Stimulated activated memory B cell treated with anti-CD40 and anti-IgM and Interleukin-4, amounts not matched to agents 10 μg/mL and 1 μg/mL and 100 μg/mL, for 72 hours (primary cell): Measurements from ENCODE around the gene ANKRD9.
"Not testable (repeated sequence)": the region's sequence is repeated elsewhere in the genome, so short reads cannot be mapped to it uniquely, and the experiment has no call there.

Source experiments
- ATAC-seq: fragments of 150-1000 bp; cut with Tn5 transposase; 2 replicates; pipeline ENCODE4 v1.10.0; 2021
- H3K27ac Mint-ChIP-seq: one replicate; pipeline ENCODE4 v1.8.0; 2022; ENCODE audit warnings: mild to moderate bottlenecking, mixed read lengths
- H3K27me3 Mint-ChIP-seq: one replicate; pipeline ENCODE4 v1.8.0; 2022; ENCODE audit warnings: mixed read lengths
- H3K36me3 Mint-ChIP-seq: one replicate; pipeline ENCODE4 v1.8.0; 2022; ENCODE audit warnings: mixed read lengths
- H3K4me1 Mint-ChIP-seq: one replicate; pipeline ENCODE4 v1.8.0; 2022; ENCODE audit warnings: mixed read lengths
- H3K4me3 Mint-ChIP-seq: one replicate; pipeline ENCODE4 v1.8.0; 2022; ENCODE audit warnings: mild to moderate bottlenecking, moderate library complexity, mixed read lengths
- H3K9me3 Mint-ChIP-seq: one replicate; pipeline ENCODE4 v1.8.0; 2022; ENCODE audit warnings: mixed read lengths

The ANKRD9 gene, protein sequence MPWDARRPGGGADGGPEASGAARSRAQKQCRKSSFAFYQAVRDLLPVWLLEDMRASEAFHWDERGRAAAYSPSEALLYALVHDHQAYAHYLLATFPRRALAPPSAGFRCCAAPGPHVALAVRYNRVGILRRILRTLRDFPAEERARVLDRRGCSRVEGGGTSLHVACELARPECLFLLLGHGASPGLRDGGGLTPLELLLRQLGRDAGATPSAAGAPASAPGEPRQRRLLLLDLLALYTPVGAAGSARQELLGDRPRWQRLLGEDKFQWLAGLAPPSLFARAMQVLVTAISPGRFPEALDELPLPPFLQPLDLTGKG

DNA sequence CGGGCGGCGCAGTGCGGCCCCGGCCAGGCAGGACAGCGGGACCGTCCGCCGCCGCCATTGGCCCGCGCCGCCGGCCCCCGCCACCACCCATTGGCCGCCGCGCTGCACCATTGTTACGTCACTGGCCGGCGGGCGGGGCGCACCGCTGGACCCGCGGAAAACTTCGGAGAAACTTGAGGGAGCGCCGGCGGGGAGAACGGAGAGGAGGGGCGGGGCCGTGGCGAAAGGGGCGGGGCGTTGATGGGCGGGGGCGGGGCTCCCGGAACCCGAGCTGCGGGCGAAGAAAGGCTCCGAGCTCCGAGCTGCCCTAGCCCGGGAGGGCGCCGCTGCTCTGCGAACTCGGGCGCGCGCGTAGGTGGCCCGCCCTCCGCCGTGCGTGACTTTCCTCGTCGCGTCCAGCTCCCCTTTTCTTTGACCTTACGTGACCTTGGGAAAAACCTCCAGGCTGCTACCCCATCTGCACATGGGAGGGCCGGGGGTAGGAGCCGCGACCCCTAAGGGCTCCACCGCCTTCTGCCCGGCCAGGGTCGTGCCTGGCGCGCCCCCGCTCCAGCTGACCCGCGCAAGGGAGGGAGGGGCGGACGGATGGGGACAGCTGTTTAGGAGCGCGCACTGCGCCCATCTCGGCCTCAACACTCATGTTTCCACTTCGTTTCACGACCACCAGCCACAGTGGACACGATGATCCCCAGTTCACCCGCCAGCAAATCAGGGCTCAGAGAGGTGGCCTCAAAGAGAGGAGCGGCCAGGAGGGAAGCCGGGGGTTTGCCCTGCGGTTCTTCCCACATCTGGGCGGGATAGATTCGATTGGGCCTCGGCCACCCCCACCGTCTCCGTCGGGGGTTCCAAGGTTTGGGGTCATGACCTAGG is at the start of gene ANKRD9:
ANKRD9 (minus strand) TSS at position 31 of the 870 bp plus-strand sequence. CDS start 1,887 bp downstream, outside the sequence.
- Mint-ChIP-seq H3K27me3 (peaks cover 11% of the 10 kb centered on the region), H3K27ac (peak within 1 kb of the TSS; percentile 68)

DNA sequence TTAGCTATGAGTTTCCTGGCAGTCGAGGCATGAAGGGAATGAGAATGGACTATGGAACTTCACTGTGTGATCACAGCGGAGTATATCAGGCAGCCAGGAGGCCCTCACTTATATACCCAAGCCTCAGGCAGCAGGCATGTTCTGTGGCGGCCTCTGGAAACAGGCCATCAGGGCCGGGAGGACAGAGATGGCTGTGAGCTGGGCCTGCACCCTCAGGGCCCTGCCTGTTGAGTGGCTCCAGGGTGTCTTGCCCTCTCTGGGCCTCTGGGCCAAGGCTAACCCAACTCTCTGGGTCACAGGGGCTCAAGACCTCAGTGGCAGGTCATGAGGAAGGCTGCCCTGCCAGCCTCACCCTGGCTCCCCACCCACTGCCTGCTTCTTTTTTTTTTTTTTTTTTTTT is 49.0 kb upstream of the ANKRD9 start:
- Mint-ChIP-seq H3K36me3 (no peaks in the 10 kb centered on the region), H3K27me3 (no peaks in the 10 kb centered on the region), H3K9me3 (no peaks in the 10 kb centered on the region), H3K27ac (no peak overlapping the region), H3K4me1 (peaks cover 12% of the 10 kb centered on the region), H3K4me3 (no peak overlapping the region)
- no peak for ATAC-seq

More for the DNA sequence above, at the start of gene ANKRD9:
- Mint-ChIP-seq H3K36me3 (peaks cover 5% of the 10 kb centered on the region), H3K4me3 (peak within 1 kb of the TSS; percentile 84), H3K9me3 (peaks cover 3% of the 10 kb centered on the region), H3K4me1 (peaks cover 24% of the 10 kb centered on the region)
- ATAC-seq = peak; percentile 91

DNA sequence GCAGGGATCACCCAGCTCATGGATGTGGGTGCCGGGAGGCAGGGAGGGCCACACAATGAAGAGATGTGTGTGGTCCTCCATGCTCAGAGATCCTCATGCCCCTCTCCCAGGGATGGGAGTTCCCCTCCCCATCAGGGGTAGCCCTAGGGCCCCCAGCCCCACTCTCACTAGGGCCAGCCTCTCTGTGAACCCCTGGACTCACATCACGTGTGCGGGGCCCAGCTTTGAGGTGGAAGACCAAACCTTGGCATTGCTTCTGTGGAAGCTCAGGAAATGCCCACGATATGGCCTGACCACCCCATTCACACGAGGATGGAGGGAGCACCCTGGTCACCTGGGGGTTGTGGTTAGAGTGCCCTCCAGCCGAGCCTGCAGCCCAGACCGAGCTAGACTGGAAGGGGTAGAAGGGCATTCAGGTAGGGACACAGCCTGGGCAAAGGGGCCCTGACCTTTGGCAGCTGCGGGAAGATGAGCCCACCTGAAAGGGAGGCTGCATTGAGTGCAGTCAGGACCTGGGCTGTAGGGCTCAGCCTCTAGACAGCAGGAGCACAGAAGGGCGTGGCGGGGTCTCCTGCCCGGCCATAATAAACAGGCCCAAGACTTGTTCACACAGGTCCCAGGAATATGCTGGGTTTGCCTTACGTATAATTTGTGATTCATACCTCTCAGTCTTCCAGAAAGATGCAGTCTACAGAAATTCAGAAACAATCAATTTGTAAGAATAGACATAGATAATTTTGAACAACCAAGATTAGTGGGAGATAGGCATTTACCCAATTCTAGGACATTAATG is 48.1 kb upstream of the ANKRD9 start:
- Mint-ChIP-seq H3K27me3 (no peaks in the 10 kb centered on the region), H3K27ac (no peak overlapping the region), H3K4me1 (peaks cover 12% of the 10 kb centered on the region), H3K9me3 (no peaks in the 10 kb centered on the region), H3K4me3 (no peak overlapping the region), H3K36me3 (no peaks in the 10 kb centered on the region)
- ATAC-seq = no peak

DNA sequence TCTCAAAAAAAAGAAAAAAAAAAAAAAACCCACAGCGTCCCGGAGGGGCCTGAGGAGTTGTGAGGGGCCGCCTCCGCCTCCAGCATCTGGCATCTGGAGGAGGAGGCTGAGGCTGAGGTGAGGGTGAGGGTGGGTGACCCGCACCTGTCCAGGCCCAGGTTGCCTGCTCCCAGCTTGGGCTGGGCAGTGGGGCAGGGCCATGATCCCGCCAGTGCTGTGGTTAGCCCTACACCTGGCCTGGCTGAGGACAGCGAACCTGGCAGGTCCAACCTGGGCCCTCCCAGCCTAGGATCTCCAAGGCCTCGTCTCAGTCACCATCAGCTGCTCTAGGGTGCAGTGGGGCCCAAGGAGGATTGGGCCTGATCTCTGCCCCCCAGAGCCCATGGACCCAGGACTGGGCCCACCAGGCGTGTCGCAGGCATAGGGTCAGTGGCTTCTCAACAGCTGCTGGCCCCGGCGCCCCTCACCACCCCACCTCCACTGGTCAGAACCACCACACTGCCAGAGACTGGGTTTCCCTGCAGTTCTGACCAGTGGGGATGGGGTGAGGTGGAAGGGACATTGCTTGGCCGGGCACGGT is 46.6 kb upstream of the ANKRD9 start:
- no peak overlapping the region for H3K4me3 Mint-ChIP-seq
- no peaks in the 10 kb centered on the region for H3K9me3 Mint-ChIP-seq
- no peaks in the 10 kb centered on the region for H3K36me3 Mint-ChIP-seq
- H3K27me3 Mint-ChIP-seq = no peaks in the 10 kb centered on the region
- no peak for ATAC-seq
- peaks cover 12% of the 10 kb centered on the region for H3K4me1 Mint-ChIP-seq
- H3K27ac Mint-ChIP-seq = peak overlapping the region; percentile 75

DNA sequence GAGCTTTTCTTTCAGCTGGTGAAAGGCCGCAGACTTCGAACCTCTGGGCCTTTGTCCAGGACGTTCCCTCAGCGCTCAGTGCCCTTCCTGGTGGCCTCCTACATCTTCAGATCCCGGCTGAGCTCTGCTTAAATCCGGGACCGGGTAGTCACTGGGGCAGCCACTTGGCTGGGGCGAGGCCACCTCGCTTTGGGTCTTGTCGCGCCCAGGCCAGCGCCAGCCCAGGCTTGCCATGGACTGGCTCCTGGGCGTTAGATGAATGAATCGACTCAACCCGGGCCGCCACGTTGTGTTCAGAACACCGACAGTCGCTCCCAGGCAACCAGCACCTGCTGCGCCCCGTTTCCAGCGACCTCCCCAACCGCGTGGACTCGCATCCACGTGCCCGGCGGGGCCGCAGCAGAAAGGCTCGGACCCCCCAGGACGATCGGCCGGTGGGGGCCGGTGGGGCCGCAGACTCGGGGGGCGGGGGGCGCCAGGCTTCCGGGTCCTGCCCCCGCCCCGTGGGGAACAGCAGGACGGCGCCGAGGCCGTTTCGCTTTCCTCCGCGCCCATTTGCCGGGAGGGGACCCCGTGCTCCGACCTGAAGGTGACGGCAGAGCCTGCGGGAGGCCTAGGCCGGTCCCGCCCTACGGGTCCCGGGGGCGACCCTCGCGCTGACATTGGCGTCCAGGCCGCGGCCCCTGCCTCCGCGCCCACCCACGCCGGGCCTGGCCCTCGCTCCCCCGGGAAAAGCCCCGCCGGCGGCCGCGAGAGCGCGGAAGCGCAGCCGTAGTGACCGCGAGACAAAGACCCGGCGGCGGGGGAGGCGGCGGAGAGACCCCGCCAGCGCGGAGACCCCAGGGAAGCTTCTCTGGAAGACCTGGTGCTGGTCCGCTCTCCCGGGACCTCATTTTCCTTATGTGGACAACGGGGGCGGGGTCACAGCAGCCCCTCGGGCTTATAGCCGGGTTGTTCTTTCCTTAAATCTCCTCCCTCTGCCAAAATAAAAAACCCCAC is 45.5 kb upstream of the ANKRD9 start:
- Mint-ChIP-seq H3K4me1 (peaks cover 3% of the 10 kb centered on the region), H3K4me3 (peak overlapping the region; percentile 73), H3K27ac (peak overlapping the region; percentile 75), H3K36me3 (no peaks in the 10 kb centered on the region), H3K27me3 (no peaks in the 10 kb centered on the region), H3K9me3 (no peaks in the 10 kb centered on the region)
- peak; percentile 77 for ATAC-seq

DNA sequence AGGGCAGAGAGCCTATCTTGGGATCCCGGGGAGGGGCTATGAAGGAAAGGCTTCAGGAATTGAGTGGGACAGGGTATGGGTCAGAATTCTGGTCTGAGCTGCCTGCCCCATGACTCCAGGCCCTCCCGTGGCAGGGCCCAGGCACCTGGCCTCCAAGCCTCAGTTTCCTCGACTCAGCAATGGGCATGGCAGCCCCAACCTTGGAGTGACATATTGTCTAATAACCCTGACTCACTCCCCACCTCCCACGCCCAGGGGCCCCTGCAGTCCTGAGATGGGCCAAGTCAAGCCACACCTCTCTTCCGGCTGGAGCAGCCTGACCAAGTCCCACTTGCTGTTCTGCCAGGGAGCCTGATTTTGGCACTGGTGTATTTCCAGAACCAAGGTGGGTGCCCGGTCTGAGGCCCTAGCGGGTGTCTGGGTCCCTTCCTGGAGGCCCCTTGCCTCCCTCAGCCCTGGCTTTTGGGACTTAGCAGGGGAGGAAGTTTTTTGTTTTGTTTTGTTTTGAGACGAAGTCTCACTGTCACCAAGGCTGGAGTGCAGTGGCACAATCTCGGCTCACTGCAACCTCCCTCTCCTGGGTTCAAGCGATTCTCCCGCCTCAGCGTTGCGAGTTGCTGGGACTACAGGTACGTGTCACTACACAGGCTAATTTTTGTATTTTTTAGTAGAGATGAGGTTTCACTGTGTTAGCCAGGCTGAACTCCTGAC is 42.6 kb upstream of the ANKRD9 start:
- Mint-ChIP-seq H3K4me1 (peaks cover 1% of the 10 kb centered on the region), H3K9me3 (peaks cover 3% of the 10 kb centered on the region), H3K36me3 (no peaks in the 10 kb centered on the region), H3K4me3 (no peak overlapping the region), H3K27ac (no peak overlapping the region), H3K27me3 (peaks cover 21% of the 10 kb centered on the region)
- ATAC-seq = no peak

DNA sequence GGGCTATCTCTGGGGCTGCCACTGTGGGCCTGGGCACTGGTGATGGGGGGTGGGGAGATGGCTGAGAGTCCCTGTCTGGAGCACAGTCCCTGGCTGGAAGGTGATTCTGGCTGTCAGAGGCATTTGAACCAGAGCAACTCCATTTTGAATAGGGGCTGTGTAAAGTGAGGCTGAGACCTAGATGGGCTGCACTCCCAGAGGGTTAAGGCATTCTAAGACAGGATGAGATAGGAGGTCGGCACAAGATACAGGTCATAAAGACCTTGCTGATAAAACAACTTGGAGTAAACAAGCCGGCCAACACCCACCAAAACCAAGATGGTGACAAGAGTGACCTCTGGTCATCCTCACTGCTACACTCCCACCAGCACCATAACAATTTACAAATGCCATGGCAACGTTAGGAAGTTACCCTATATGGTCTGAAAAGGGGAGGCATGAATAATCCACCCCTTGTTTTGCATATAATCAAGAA is 41.4 kb upstream of the ANKRD9 start:
- ATAC-seq, H3K36me3 Mint-ChIP-seq, H3K27ac Mint-ChIP-seq, H3K4me3 Mint-ChIP-seq, H3K9me3 Mint-ChIP-seq, H3K4me1 Mint-ChIP-seq: not testable (repeated sequence)
- peaks cover 33% of the 10 kb centered on the region for H3K27me3 Mint-ChIP-seq

DNA sequence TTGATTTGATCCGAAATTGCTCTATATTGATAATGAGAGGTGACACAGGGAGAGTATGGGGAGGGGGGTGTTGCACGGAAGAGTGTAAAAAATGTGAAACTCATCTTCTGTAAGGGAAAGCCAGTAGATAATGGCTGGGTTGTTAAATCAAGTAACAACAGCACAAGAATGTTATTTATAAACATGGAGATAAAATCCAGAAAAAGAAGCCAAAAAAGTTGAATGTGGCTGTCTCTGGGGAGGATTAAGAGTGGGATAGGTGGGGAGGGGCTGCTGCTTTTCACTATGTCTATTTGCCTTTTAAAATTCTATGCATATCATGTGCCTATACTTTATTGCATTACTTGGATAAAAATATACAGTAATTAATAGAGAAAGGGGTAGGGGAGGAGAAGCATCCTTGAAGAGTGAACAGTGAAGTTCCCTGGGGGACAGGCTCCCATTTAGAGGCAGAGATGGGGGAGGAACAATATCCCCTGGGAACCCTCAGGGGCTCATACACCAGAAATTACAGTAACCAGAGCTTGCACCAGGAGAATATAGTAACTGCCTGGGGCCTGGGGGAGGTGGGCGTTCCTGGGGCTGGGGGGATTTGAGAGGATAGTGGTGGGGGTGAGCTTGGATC is 39.2 kb upstream of the ANKRD9 start:
- peaks cover 3% of the 10 kb centered on the region for H3K9me3 Mint-ChIP-seq
- ATAC-seq = no peak
- H3K4me1 Mint-ChIP-seq = peaks cover 21% of the 10 kb centered on the region
- peaks cover 53% of the 10 kb centered on the region for H3K27me3 Mint-ChIP-seq
- no peaks in the 10 kb centered on the region for H3K36me3 Mint-ChIP-seq
- H3K27ac Mint-ChIP-seq = no peak overlapping the region
- no peak overlapping the region for H3K4me3 Mint-ChIP-seq

DNA sequence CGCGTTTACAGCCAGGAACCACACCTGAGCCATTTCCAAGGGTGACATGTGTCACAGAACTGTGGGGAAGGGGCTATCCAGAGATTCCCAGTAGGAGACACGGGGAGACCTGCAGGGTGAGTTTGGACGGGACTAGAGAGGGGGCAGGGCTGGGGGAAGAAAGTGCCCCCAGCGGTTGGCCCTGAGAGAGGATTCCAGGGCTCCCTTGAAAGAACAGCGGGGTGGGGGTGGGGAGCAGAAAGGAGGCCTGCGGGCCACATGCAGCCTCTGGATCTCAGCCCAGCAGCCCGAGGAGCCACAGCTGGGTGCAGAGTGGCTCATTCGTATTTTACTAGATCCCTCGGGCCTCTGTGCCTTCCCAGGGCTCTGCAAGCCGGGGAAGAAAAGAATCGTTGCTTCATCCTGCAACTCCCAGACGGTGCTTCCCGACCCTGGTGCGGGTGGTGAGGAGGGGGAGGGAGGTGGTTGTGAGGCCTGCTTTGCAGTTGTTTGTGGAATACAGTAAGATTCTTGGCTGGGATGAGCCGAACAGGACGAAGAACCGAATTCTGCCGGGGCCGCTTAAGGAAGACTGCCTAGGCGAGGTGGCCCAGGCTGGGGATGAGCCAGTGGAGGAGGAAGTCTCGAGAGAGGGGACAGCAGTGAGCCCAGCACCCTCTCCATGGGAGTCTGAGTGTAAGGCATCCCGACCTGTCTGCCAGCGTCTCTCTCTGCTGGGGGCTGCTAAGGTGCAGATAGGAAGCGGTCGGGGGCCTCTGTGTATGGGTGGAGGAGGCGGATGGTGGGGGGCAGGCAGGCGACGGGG is 36.1 kb upstream of the ANKRD9 start:
- peak overlapping the region; percentile 46 for H3K4me3 Mint-ChIP-seq
- peaks cover 3% of the 10 kb centered on the region for H3K9me3 Mint-ChIP-seq
- H3K36me3 Mint-ChIP-seq = no peaks in the 10 kb centered on the region
- ATAC-seq = no peak
- H3K27ac Mint-ChIP-seq = no peak overlapping the region
- H3K27me3 Mint-ChIP-seq = peaks cover 69% of the 10 kb centered on the region
- H3K4me1 Mint-ChIP-seq = peaks cover 21% of the 10 kb centered on the region

DNA sequence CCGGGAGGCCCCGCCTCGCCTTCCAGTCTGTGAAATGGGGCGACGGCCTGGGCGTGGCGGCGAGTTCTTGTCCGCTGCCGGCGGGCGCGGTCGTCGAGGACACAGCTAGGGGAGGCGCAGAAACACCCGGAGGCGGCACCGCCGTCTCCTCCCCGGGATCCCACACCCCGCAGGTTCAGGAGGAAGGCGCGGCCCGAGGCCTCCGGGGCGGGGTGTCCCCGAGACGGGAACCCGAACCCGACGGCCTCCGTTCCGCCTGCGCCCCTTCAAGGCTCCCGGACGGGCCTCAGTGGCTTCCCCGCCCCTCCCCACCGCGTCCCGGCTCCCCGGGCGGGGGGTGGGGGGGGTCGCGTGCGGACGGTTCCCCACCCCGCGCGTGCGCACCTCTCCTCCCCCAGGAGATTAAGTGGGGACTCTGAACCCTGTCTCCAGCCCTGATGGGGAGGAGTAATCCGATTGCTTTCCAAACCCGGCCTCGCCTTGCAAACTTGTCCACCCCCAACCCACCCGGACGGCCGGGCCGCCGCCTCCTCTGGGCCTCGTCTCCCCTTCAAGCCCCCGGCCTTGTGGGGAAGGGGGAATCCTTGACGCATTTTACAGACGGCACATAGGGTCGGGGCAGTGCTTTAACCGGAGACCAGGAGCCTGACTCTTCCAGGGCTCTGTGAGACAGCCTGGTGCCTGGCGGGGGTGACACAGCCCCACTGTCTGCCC is 35.3 kb upstream of the ANKRD9 start:
- Mint-ChIP-seq H3K4me1 (peaks cover 21% of the 10 kb centered on the region), H3K27me3 (peaks cover 69% of the 10 kb centered on the region), H3K9me3 (peaks cover 3% of the 10 kb centered on the region), H3K4me3 (peak overlapping the region; percentile 46), H3K36me3 (no peaks in the 10 kb centered on the region), H3K27ac (no peak overlapping the region)
- peak; percentile 35 for ATAC-seq

DNA sequence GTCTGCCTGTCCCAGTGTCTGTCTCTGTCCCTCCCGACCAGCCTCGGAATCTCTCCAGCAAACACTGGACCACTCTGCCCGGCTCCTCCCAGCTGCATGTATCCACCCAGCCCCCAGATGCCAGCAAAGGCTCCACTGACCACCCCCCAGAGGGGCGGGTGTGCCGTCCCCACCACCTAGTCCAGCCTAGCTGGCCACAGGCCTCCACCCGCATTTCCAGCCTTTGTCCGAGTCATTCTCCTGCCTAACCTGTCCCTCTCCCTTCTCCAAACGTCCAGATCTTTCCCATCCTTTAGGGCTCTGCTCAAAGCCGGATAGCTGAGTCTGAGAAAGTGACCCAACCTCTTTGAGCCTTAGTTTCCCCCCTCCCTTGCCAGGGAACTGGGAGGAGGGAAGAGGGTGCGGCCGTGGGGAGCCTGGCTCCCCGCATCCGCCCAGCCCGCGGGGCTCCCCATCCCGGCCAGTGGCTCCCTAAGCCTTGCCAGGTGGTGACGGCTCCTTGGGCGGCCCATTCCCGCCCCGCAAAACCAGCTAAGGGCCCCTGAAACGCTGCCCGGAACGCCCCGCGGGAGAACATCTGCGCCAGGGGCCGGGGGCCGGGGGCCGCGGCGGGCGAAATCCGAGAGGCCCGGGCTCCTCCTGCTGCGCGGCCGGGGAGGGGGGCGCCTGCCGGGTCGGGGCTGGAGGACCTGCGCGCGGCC is 34.6 kb upstream of the ANKRD9 start:
- Mint-ChIP-seq H3K4me3 (no peak overlapping the region), H3K9me3 (peaks cover 3% of the 10 kb centered on the region), H3K36me3 (no peaks in the 10 kb centered on the region), H3K4me1 (peaks cover 21% of the 10 kb centered on the region), H3K27me3 (peaks cover 68% of the 10 kb centered on the region), H3K27ac (peak overlapping the region; percentile 43)
- ATAC-seq = no peak
